ENCODE measurements around the gene ARF5. TPM values are rescaled to one million over a fixed set of nuclear protein-coding genes. Genes with fewer than 3 reads are reported as not detected.
A peak's percentile ranks its signal among the peaks of the same experiment; 100 is the strongest.
"Not testable (repeated sequence)": the region's sequence is repeated elsewhere in the genome, so short reads cannot be mapped to it uniquely, and the experiment has no call there.

Gene ARF5
- 102 TPM for polyA plus RNA-seq (2013, experiment 1 of 2)
- 97.3 TPM for polyA plus RNA-seq (2013, experiment 2 of 2)

- Histone ChIP-seq H3K56ac (ENCODE audit: low read length) (peak within 1 kb of the TSS; percentile 97), H3K4me1 (ENCODE audit: control insufficient read depth, low read depth, low read length) (peaks cover 3% of the 10 kb centered on the region), H3K4me2 (ENCODE audit: low read length) (peak within 1 kb of the TSS; percentile 97), H2BK120ac (ENCODE audit: low read depth, low read length) (no peak within 1 kb of the TSS), H3K23ac (ENCODE audit: low read length) (peak within 1 kb of the TSS; percentile 97), H3K4ac (ENCODE audit: low read depth, low read length) (no peak within 1 kb of the TSS), H3K27me3 (ENCODE audit: insufficient read depth, low read length, poor library complexity) (no peaks in the 10 kb centered on the region), H3K36me3 (ENCODE audit: control insufficient read depth, insufficient read depth, low read length) (peaks cover 9% of the 10 kb centered on the region), H3K27ac (ENCODE audit: low read depth, low read length) (peak within 1 kb of the TSS; percentile 14), H2AK5ac (ENCODE audit: low read length) (no peak within 1 kb of the TSS), H3K18ac (ENCODE audit: low read length) (peak within 1 kb of the TSS; percentile 78), H3K79me1 (ENCODE audit: low read length) (peaks cover 19% of the 10 kb centered on the region), H3K79me2 (ENCODE audit: control insufficient read depth, insufficient read depth, low read length) (peaks cover 13% of the 10 kb centered on the region), H2BK15ac (replicated peaks; ENCODE audit: low read depth) (no peak within 1 kb of the TSS), H4K5ac (ENCODE audit: low read length) (peak within 1 kb of the TSS; percentile 5), H2BK5ac (ENCODE audit: low read length) (peak within 1 kb of the TSS; percentile 31), H3K9ac (ENCODE audit: low read length) (peak within 1 kb of the TSS; percentile 92), H4K8ac (ENCODE audit: low read depth, low read length) (no peak within 1 kb of the TSS), H3K4me3 (ENCODE audit: low read length) (peak within 1 kb of the TSS; percentile 88)
- no CpG with 5 or more reads among the region's 77 CpGs for WGBS (ENCODE audit: extremely low coverage, insufficient coverage, low lambda C conversion rate)
- peak; percentile 91 for DNase-seq
These were observed at the start of gene ARF5 for GRCh38 chr7:127588019-127588696. ARF5 (plus strand) TSS chr7:127588411; CDS start chr7:127588499, 88 bp downstream.

- no peak for DNase-seq
- Histone ChIP-seq H2AK5ac (ENCODE audit: low read length) (no peak overlapping the region), H3K4me2 (ENCODE audit: low read length) (no peak overlapping the region), H2BK5ac (ENCODE audit: low read length) (no peak overlapping the region), H3K36me3 (ENCODE audit: control insufficient read depth, insufficient read depth, low read length) (no peaks in the 10 kb centered on the region), H4K8ac (ENCODE audit: low read depth, low read length) (no peak overlapping the region), H3K56ac (ENCODE audit: low read length) (no peak overlapping the region), H3K18ac (ENCODE audit: low read length) (no peak overlapping the region), H2BK120ac (ENCODE audit: low read depth, low read length) (no peak overlapping the region), H3K23ac (ENCODE audit: low read length) (no peak overlapping the region), H3K4me3 (ENCODE audit: low read length) (no peak overlapping the region), H3K79me2 (ENCODE audit: control insufficient read depth, insufficient read depth, low read length) (no peaks in the 10 kb centered on the region), H3K27me3 (ENCODE audit: insufficient read depth, low read length, poor library complexity) (peaks cover 8% of the 10 kb centered on the region), H3K4ac (ENCODE audit: low read depth, low read length) (no peak overlapping the region), H3K27ac (ENCODE audit: low read depth, low read length) (no peak overlapping the region), H3K4me1 (ENCODE audit: control insufficient read depth, low read depth, low read length) (no peaks in the 10 kb centered on the region), H4K5ac (ENCODE audit: low read length) (no peak overlapping the region), H2BK15ac (replicated peaks; ENCODE audit: low read depth) (no peak overlapping the region), H3K79me1 (ENCODE audit: low read length) (no peaks in the 10 kb centered on the region), H3K9ac (ENCODE audit: low read length) (no peak overlapping the region)
- no CpG with 5 or more reads among the region's 9 CpGs for WGBS (ENCODE audit: extremely low coverage, insufficient coverage, low lambda C conversion rate)
These were observed 49.1 kb upstream of the ARF5 start for GRCh38 chr7:127539116-127539515.

DNA sequence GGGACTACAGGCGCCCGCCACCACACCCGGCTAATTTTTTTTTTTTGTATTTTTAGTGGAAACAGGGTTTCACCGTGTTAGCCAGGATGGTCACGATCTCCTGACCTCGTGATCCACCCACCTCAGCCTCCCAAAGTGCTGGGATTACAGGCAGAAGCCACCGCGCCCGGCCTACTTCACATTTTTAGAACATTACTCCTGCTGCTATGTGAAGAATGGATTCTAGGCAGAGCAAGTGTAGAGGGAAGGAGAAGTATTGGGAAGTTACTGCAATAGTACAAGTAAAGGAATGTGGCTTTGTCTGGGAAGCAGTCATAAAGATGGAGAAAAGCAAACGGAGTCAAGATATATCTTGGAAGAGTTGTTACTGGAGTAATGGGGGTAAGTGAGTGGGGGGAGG, 47.8 kb upstream of the ARF5 start:
- not testable (repeated sequence) for H3K36me3 ChIP-seq (ENCODE audit: control insufficient read depth, insufficient read depth, low read length); H4K5ac ChIP-seq (ENCODE audit: low read length); H2BK5ac ChIP-seq (ENCODE audit: low read length); H3K56ac ChIP-seq (ENCODE audit: low read length); H3K79me1 ChIP-seq (ENCODE audit: low read length); DNase-seq; H3K4me2 ChIP-seq (ENCODE audit: low read length); H3K4me3 ChIP-seq (ENCODE audit: low read length); H3K27me3 ChIP-seq (ENCODE audit: insufficient read depth, low read length, poor library complexity); H2AK5ac ChIP-seq (ENCODE audit: low read length); H3K79me2 ChIP-seq (ENCODE audit: control insufficient read depth, insufficient read depth, low read length); H3K23ac ChIP-seq (ENCODE audit: low read length); H3K27ac ChIP-seq (ENCODE audit: low read depth, low read length); H2BK15ac ChIP-seq (replicated peaks; ENCODE audit: low read depth); H3K4ac ChIP-seq (ENCODE audit: low read depth, low read length); H2BK120ac ChIP-seq (ENCODE audit: low read depth, low read length); H3K18ac ChIP-seq (ENCODE audit: low read length); H3K9ac ChIP-seq (ENCODE audit: low read length); H4K8ac ChIP-seq (ENCODE audit: low read depth, low read length); H3K4me1 ChIP-seq (ENCODE audit: control insufficient read depth, low read depth, low read length)
- no CpG with 5 or more reads among the region's 10 CpGs for WGBS (ENCODE audit: extremely low coverage, insufficient coverage, low lambda C conversion rate)

- H3K9ac ChIP-seq (ENCODE audit: low read length), result no peak overlapping the region
- no peak overlapping the region for H4K8ac ChIP-seq (ENCODE audit: low read depth, low read length)
- no peak for DNase-seq
- WGBS (ENCODE audit: extremely low coverage, insufficient coverage, low lambda C conversion rate), result no CpG with 5 or more reads among the region's 4 CpGs
- no peaks in the 10 kb centered on the region for H3K4me1 ChIP-seq (ENCODE audit: control insufficient read depth, low read depth, low read length)
- H3K23ac ChIP-seq (ENCODE audit: low read length), result no peak overlapping the region
- no peak overlapping the region for H3K4me3 ChIP-seq (ENCODE audit: low read length)
- H3K79me2 ChIP-seq (ENCODE audit: control insufficient read depth, insufficient read depth, low read length), result no peaks in the 10 kb centered on the region
- H2BK5ac ChIP-seq (ENCODE audit: low read length), result no peak overlapping the region
- no peak overlapping the region for H3K56ac ChIP-seq (ENCODE audit: low read length)
- no peak overlapping the region for H3K27ac ChIP-seq (ENCODE audit: low read depth, low read length)
- H3K4ac ChIP-seq (ENCODE audit: low read depth, low read length), result no peak overlapping the region
- no peak overlapping the region for H4K5ac ChIP-seq (ENCODE audit: low read length)
- no peaks in the 10 kb centered on the region for H3K36me3 ChIP-seq (ENCODE audit: control insufficient read depth, insufficient read depth, low read length)
- H3K79me1 ChIP-seq (ENCODE audit: low read length), result no peaks in the 10 kb centered on the region
- no peak overlapping the region for H2BK120ac ChIP-seq (ENCODE audit: low read depth, low read length)
- H3K27me3 ChIP-seq (ENCODE audit: insufficient read depth, low read length, poor library complexity), result peaks cover 8% of the 10 kb centered on the region
- no peak overlapping the region for H2BK15ac ChIP-seq (replicated peaks; ENCODE audit: low read depth)
- H2AK5ac ChIP-seq (ENCODE audit: low read length), result no peak overlapping the region
- no peak overlapping the region for H3K18ac ChIP-seq (ENCODE audit: low read length)
- H3K4me2 ChIP-seq (ENCODE audit: low read length), result no peak overlapping the region
These were observed 46.7 kb upstream of the ARF5 start for GRCh38 chr7:127541548-127541947.

- H3K4ac ChIP-seq (ENCODE audit: low read depth, low read length), result no peak overlapping the region
- no peak overlapping the region for H3K27ac ChIP-seq (ENCODE audit: low read depth, low read length)
- H3K18ac ChIP-seq (ENCODE audit: low read length), result no peak overlapping the region
- H3K79me2 ChIP-seq (ENCODE audit: control insufficient read depth, insufficient read depth, low read length), result no peaks in the 10 kb centered on the region
- no peak overlapping the region for H4K8ac ChIP-seq (ENCODE audit: low read depth, low read length)
- no peaks in the 10 kb centered on the region for H3K36me3 ChIP-seq (ENCODE audit: control insufficient read depth, insufficient read depth, low read length)
- H2BK120ac ChIP-seq (ENCODE audit: low read depth, low read length), result no peak overlapping the region
- H3K4me1 ChIP-seq (ENCODE audit: control insufficient read depth, low read depth, low read length), result no peaks in the 10 kb centered on the region
- WGBS (ENCODE audit: extremely low coverage, insufficient coverage, low lambda C conversion rate), result no CpG with 5 or more reads among the region's 1 CpG
- H3K4me2 ChIP-seq (ENCODE audit: low read length), result no peak overlapping the region
- no peak overlapping the region for H2AK5ac ChIP-seq (ENCODE audit: low read length)
- no peak overlapping the region for H3K4me3 ChIP-seq (ENCODE audit: low read length)
- no peak overlapping the region for H4K5ac ChIP-seq (ENCODE audit: low read length)
- no peak for DNase-seq
- no peak overlapping the region for H3K9ac ChIP-seq (ENCODE audit: low read length)
- H3K27me3 ChIP-seq (ENCODE audit: insufficient read depth, low read length, poor library complexity), result no peaks in the 10 kb centered on the region
- no peak overlapping the region for H3K56ac ChIP-seq (ENCODE audit: low read length)
- no peaks in the 10 kb centered on the region for H3K79me1 ChIP-seq (ENCODE audit: low read length)
- H3K23ac ChIP-seq (ENCODE audit: low read length), result no peak overlapping the region
- no peak overlapping the region for H2BK5ac ChIP-seq (ENCODE audit: low read length)
- H2BK15ac ChIP-seq (replicated peaks; ENCODE audit: low read depth), result no peak overlapping the region
These were observed 41.9 kb upstream of the ARF5 start for GRCh38 chr7:127546313-127546712.

DNA sequence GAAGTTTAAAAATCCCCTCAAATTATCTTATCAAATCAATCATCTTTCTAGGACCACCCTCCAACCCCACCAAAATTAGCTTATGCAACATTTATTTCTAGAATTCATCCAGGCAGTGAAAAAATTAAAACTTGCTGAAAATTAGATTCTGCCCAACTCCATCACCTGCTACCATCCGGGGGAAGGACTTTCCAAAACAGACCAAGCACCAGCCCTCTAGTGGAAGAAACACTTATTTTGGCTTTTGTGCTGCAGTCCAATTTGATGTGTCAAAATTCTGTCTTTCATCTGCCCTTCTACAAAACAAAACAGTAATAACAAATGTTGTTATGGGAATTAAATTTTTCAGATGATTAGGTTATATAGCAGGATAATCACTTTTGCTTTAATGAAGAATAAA, 38.0 kb upstream of the ARF5 start:
- Histone ChIP-seq H3K4me1 (ENCODE audit: control insufficient read depth, low read depth, low read length) (no peaks in the 10 kb centered on the region), H4K5ac (ENCODE audit: low read length) (no peak overlapping the region), H3K36me3 (ENCODE audit: control insufficient read depth, insufficient read depth, low read length) (no peaks in the 10 kb centered on the region), H3K4me2 (ENCODE audit: low read length) (no peak overlapping the region), H3K4me3 (ENCODE audit: low read length) (no peak overlapping the region), H3K56ac (ENCODE audit: low read length) (no peak overlapping the region), H2AK5ac (ENCODE audit: low read length) (no peak overlapping the region), H3K79me1 (ENCODE audit: low read length) (no peaks in the 10 kb centered on the region), H2BK5ac (ENCODE audit: low read length) (no peak overlapping the region), H3K18ac (ENCODE audit: low read length) (no peak overlapping the region), H3K27ac (ENCODE audit: low read depth, low read length) (no peak overlapping the region), H3K27me3 (ENCODE audit: insufficient read depth, low read length, poor library complexity) (no peaks in the 10 kb centered on the region), H2BK120ac (ENCODE audit: low read depth, low read length) (no peak overlapping the region), H3K79me2 (ENCODE audit: control insufficient read depth, insufficient read depth, low read length) (no peaks in the 10 kb centered on the region), H2BK15ac (replicated peaks; ENCODE audit: low read depth) (no peak overlapping the region), H4K8ac (ENCODE audit: low read depth, low read length) (no peak overlapping the region), H3K23ac (ENCODE audit: low read length) (no peak overlapping the region), H3K4ac (ENCODE audit: low read depth, low read length) (no peak overlapping the region), H3K9ac (ENCODE audit: low read length) (no peak overlapping the region)
- no peak for DNase-seq
- WGBS (ENCODE audit: extremely low coverage, insufficient coverage, low lambda C conversion rate), result no CpG with 5 or more reads among the region's 1 CpG
